WI38 (cell line): ENCODE measurements around the gene FITM1.

Experiments used
- H3K4me3 ChIP-seq: 2 replicates; pipeline ENCODE4 v1.5.1; 2011; ENCODE audit warnings: low read depth, mild to moderate bottlenecking, control low read depth, low read length
- TF ChIP-seq, protein P1 (sequence below): IDR thresholded peaks from 2 replicates; pipeline ENCODE4 v1.5.1; 2012; ENCODE audit warnings: low read depth, mild to moderate bottlenecking, control low read depth, low read length

The FITM1 gene

DNA sequence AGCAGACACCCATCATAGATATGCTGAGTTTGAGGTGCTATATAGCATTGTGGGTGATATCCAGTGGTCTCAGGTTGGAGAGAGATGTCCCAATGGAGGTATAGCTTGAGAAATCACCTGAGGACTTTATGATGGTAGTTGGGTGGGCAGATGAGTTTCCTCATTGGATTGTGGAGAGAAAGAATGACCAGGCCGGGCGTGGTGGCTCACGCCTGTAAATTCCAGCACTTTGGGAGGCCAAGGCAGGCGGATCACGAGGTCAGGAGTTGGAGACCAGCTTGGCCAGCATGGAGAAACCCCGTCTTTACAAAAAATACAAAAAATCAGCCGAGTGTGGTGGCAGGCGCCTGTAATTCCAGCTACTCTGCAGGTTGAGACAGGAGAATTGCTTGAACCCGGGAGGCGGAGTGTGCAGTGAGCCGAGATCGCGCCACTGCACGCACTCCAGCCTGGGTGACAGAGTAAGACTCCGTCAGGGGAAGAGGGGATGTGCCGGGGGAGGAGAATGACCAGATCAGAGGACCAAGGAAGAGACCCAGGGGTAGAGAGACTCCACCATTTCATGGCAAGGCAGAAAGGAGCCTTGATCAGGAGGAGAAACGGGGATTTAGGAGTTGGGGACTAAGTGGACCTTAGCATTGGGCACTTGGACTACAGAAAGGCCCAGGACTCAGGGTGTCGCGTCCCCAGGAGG is 37.1 kb upstream of the FITM1 start:
- TF ChIP-seq, protein P1, sequence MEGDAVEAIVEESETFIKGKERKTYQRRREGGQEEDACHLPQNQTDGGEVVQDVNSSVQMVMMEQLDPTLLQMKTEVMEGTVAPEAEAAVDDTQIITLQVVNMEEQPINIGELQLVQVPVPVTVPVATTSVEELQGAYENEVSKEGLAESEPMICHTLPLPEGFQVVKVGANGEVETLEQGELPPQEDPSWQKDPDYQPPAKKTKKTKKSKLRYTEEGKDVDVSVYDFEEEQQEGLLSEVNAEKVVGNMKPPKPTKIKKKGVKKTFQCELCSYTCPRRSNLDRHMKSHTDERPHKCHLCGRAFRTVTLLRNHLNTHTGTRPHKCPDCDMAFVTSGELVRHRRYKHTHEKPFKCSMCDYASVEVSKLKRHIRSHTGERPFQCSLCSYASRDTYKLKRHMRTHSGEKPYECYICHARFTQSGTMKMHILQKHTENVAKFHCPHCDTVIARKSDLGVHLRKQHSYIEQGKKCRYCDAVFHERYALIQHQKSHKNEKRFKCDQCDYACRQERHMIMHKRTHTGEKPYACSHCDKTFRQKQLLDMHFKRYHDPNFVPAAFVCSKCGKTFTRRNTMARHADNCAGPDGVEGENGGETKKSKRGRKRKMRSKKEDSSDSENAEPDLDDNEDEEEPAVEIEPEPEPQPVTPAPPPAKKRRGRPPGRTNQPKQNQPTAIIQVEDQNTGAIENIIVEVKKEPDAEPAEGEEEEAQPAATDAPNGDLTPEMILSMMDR, result no peak
- H3K4me3 ChIP-seq, result peak overlapping the region; percentile 74

DNA sequence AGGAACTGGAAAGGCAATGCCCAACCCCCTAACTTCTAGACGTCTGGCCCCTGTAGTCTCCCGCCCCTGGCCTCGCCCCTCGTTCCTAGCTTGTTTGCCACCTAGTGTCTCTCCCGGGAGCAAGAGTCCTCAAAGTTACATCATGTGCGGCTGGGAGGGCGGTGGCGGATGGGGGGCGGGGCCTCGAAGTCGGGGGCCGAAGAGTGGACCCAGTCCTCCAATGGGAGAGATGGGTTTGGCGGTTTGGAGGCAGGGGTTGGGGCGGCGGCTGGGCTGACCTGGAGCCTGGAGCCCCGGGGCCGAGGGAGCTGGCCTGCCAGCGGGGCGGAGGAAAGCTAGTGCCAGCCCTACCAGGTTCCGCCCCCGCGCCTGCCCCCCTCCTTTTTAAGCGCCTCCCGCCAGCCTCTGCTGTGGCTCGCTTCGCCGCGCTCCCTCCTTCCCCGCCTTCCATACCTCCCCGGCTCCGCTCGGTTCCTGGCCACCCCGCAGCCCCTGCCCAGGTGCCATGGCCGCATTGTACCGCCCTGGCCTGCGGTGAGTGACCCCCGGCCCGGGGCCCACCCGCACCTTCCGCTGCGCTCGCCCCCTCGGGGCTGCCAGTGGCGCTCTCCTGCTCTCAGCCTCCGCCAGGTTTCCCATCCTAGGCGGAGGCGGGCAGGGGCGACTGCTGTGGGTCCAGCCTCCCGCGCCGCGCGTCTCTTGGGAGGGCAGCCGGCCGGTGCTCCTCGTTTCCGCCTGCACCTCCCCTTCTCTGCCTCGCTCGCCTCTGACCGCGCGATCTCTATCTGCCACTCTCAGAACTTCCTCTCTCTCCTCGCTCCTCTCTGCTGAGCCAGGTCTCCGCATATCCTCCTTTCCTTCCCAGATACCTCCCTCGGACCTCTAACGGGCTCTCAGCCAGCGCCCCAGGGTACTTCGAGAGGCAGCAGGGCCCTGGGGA is 36.3 kb upstream of the FITM1 start, which contains the start of gene PCK2:
TSS of gene PCK2 (plus strand) at position 411 of the 940 bp plus-strand sequence. CDS start at position 506, 95 bp downstream.
- TF ChIP-seq, protein P1, result no peak

DNA sequence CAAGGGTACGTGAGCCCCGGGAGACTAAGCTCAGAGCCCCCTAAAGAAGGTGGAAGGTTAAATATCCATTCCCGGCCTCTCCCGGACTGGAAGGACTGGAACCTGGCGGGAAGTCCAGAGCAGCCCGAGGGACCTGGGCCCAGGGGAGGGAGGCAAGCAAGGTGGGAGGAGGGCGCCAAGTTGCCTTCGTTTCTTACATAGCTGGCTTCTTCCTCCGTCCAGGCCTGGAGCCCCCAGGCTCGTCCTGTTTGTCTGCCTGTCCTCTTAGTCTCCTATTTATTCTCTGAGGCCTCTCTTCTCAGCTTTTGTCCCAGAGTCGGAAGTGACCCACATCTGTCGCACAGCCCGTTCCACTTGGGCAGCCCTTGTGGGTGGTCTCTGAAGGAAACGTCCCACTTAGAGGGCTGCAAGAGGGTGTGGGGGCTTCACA is 35.6 kb upstream of the FITM1 start:
- peak overlapping the region; percentile 74 for H3K4me3 ChIP-seq

More for the DNA sequence above, 36.3 kb upstream of the FITM1 start, which contains the start of gene PCK2:
- H3K4me3 ChIP-seq, result peak within 1 kb of the TSS; percentile 74

DNA sequence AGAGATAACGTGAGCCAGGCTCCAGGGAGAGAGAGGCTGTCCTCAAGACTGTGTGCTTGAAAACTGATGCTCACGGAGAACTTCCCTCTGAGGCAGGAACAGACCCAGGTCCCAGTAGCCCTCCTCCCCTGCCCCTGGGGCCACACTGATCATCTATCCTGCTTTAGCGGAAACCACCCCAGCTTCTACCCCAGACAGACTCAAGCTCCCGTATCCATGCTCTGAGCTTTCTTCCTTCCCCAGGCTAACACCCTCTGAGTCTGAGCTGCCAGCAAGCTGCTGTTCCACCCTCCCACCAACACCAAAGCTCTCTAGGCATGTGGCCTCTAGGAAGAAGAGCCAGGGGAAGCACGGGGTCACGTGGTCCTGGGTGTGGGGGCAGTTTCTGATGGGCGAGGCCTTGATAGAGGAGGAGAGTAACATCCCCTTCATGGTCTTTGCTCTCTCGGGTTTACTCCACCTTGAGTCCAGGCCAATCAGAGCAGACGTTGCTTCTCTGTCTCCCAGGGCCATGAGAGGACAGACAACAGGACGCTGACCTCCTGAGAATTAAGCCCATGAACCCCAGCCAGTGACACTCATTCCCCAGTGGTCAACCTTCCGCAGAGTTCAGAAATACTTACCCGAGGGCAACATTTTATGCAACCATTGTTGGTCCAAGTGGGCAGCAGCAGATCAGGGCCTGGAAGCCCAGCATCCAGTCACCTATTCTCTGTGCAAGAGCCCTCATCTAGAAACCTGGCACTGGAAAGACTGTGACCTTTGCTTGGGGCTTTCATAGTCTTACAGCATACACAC is 35.0 kb upstream of the FITM1 start:
- TF ChIP-seq, protein P1, result no peak

More for the DNA sequence above, 35.6 kb upstream of the FITM1 start:
- TF ChIP-seq, protein P1, result no peak

DNA sequence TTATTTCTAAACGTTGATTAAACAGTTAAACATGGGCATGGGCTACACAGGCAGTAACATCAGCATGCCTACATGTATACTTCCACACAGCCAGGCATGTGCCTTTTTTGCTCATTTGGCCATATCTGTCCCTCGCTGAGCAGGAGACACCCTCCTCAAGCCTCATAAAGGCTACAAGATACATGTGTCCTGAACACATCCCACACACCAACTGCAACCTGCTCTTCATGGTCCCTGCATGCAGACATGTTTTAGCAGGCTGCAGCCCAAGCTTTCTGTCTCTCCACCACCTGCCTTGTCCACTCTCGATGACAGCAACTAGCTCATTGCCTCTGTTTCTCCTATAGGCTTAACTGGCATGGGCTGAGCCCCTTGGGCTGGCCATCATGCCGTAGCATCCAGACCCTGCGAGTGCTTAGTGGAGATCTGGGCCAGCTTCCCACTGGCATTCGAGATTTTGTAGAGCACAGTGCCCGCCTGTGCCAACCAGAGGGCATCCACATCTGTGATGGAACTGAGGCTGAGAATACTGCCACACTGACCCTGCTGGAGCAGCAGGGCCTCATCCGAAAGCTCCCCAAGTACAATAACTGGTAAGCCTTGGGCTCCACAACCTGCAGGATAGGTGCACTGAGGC is 33.8 kb upstream of the FITM1 start:
- H3K4me3 ChIP-seq, result no peak overlapping the region
- TF ChIP-seq, protein P1, result no peak

More for the DNA sequence above, 35.0 kb upstream of the FITM1 start:
- H3K4me3 ChIP-seq, result peak overlapping the region; percentile 74

DNA sequence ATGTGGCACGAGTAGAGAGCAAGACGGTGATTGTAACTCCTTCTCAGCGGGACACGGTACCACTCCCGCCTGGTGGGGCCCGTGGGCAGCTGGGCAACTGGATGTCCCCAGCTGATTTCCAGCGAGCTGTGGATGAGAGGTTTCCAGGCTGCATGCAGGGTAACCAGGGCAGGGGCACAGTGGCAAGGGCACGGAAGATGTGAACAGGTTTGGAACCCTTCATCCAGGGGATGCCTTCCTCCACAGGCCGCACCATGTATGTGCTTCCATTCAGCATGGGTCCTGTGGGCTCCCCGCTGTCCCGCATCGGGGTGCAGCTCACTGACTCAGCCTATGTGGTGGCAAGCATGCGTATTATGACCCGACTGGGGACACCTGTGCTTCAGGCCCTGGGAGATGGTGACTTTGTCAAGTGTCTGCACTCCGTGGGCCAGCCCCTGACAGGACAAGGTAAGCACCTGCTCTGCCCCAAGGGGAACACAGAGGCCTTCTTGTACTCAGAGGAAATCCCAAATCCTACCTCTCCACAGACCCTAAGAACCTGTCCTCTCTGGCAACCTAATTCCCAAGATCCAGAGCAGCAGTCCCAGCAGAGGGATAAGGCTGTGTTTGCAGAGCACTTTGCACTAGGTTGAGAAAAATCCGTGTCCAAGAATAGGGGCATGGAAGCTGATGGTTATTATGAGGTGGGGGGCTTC is 32.1 kb upstream of the FITM1 start:
- no peak overlapping the region for H3K4me3 ChIP-seq
- TF ChIP-seq, protein P1, result no peak
